Progenitor cell of endocrine pancreas (in vitro differentiated cells): ENCODE data around the gene SLC28A1. TPM values are rescaled to one million over a fixed set of nuclear protein-coding genes. Genes with fewer than 3 reads are reported as not detected.

ENCODE experiments used
- DNase-seq: peaks from one replicate; pipeline ENCODE4 v3.0.0; 2021; ENCODE audit warnings: low spot score; ENCODE audit not compliant: unreplicated experiment
- H3K27ac Mint-ChIP-seq: 2 replicates; pipeline ENCODE4 v1.8.0; 2021; ENCODE audit warnings: mild to moderate bottlenecking, moderate library complexity, mixed read lengths
- H3K27me3 Mint-ChIP-seq: 2 replicates; pipeline ENCODE4 v1.8.0; 2021; ENCODE audit warnings: mixed read lengths
- H3K36me3 Mint-ChIP-seq: 2 replicates; pipeline ENCODE4 v1.8.0; 2022; ENCODE audit warnings: mixed read lengths; ENCODE audit not compliant: insufficient read depth
- H3K4me1 Mint-ChIP-seq: 2 replicates; pipeline ENCODE4 v1.8.0; 2021; ENCODE audit warnings: low read depth, mixed read lengths
- H3K4me3 Mint-ChIP-seq: 2 replicates; pipeline ENCODE4 v1.8.0; 2021; ENCODE audit warnings: low read depth, mild to moderate bottlenecking, moderate library complexity, mixed read lengths
- H3K9me3 Mint-ChIP-seq: 2 replicates; pipeline ENCODE4 v1.8.0; 2021; ENCODE audit warnings: low read depth, mixed read lengths
- total RNA-seq: library from RNA; stranded (reverse); gene quantifications from 2 replicates; pipeline ENCODE4 v1.2.1, GENCODE V29; 2021
- TF ChIP-seq, protein P1 (sequence below): fragments of 200-600 bp; sonication (generic); IDR thresholded peaks from one replicate; pipeline ENCODE4 v1.5.0; 2021; ENCODE audit warnings: antibody characterized with exemption, mild to moderate bottlenecking; ENCODE audit not compliant: unreplicated experiment

SLC28A1 gene
- total RNA-seq, 1 donor from 2014 or later = not detected

DNA sequence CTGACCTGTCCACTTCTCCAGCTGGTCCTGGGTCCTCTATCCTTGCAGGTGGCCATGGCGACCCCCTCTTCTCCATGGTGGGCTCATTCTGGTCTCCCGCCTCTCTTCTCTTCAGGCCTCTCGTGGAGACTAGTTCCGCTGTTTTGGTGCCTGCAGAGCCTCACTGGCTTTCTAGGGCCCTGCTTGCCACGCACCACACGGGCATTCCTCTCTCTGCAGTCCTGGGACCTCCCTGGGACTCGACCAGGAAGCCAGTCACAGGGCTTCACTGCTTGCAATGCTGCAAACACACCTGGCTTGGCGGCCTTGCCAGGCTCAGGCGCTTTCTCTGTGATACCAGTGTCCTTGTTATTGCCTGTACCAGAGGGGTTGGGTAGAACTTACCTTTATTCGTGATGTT is 9.1 kb downstream of the SLC28A1 start:
- Mint-ChIP-seq H3K36me3 (no peaks in the 10 kb centered on the region), H3K27ac (no peak overlapping the region), H3K27me3 (peaks cover 24% of the 10 kb centered on the region), H3K9me3 (no peaks in the 10 kb centered on the region), H3K4me1 (peaks cover 3% of the 10 kb centered on the region), H3K4me3 (no peak overlapping the region)
- DNase-seq = no peak
- TF ChIP-seq, protein P1, sequence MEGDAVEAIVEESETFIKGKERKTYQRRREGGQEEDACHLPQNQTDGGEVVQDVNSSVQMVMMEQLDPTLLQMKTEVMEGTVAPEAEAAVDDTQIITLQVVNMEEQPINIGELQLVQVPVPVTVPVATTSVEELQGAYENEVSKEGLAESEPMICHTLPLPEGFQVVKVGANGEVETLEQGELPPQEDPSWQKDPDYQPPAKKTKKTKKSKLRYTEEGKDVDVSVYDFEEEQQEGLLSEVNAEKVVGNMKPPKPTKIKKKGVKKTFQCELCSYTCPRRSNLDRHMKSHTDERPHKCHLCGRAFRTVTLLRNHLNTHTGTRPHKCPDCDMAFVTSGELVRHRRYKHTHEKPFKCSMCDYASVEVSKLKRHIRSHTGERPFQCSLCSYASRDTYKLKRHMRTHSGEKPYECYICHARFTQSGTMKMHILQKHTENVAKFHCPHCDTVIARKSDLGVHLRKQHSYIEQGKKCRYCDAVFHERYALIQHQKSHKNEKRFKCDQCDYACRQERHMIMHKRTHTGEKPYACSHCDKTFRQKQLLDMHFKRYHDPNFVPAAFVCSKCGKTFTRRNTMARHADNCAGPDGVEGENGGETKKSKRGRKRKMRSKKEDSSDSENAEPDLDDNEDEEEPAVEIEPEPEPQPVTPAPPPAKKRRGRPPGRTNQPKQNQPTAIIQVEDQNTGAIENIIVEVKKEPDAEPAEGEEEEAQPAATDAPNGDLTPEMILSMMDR = no peak

DNA sequence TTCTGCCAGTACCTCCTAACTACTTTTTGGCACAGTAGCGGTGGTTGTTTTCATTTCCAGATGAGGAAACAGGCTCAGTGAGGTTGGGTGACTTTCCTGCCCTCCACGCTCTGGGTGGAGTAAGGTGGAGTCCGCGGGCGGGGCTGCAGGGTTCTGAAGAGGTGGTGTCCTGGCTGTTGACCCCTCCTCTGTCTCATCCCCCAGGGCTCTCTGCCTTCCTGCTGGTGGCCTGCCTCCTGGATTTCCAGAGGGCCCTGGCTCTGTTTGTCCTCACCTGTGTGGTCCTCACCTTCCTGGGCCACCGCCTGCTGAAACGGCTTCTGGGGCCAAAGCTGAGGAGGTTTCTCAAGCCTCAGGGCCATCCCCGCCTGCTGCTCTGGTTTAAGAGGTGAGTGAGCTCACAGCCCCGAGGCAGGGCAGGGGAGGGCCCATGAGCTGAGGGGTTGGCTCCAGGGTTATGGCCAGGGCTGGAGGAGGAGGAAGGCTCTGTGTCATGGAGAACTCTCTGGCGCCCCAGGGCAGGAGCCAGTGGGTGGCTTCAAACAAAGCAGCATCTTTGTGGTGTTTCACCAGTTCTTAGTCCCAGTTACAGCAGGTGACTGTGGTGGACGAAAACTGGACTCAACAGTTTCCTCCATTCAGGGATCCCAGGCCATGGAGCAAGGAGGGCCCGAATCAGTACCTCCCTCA is 10.4 kb downstream of the SLC28A1 start:
- no peaks in the 10 kb centered on the region for H3K36me3 Mint-ChIP-seq
- peaks cover 31% of the 10 kb centered on the region for H3K27me3 Mint-ChIP-seq
- no peak for DNase-seq
- no peaks in the 10 kb centered on the region for H3K9me3 Mint-ChIP-seq
- peaks cover 3% of the 10 kb centered on the region for H3K4me1 Mint-ChIP-seq
- no peak overlapping the region for H3K4me3 Mint-ChIP-seq
- TF ChIP-seq, protein P1 = no peak
- no peak overlapping the region for H3K27ac Mint-ChIP-seq

DNA sequence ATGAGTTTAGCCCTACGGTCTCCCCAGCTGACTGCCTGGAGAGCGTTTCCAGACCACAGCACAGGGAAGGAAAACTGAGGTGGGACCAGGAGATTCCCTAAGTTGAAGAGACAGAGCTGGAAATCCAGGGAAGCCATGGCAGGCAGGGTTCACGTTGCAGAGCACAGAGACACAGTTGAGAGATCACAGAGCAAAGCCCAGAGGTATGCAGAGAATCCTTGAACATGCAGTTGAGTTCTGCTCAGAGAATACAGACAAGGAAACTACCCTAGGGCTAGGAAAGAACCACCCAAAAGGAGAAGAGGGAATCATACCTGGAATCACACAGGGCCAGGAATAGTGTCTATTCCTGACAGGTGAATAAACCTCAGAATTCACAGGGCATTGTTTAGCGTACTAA is 14.3 kb downstream of the SLC28A1 start:
- Mint-ChIP-seq H3K27ac (no peak overlapping the region), H3K27me3 (peaks cover 12% of the 10 kb centered on the region), H3K36me3 (no peaks in the 10 kb centered on the region), H3K4me1 (no peaks in the 10 kb centered on the region), H3K9me3 (no peaks in the 10 kb centered on the region), H3K4me3 (no peak overlapping the region)
- DNase-seq = no peak
- TF ChIP-seq, protein P1 = no peak

DNA sequence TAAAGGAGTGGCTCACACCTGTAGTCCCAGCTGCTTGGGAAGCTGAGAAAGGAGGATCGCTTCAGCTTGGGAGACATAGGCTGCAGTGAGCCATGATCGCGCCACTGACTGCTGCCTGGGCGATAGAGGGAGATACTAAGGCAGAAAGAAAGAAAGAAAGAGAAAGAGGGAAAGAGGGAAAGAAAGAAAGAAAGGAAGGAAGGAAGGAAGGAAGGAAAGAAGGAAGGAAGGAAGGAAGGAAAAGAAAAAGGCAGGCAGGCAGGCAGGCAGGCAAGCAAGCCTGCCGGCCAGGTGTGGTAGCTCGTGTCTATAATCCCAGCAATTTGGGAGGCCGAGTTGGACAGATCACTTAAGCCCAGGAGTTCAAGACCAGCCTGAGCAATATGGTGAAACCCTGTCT is 15.3 kb downstream of the SLC28A1 start:
- TF ChIP-seq, protein P1 = no peak
- H3K9me3 Mint-ChIP-seq = no peaks in the 10 kb centered on the region

DNA sequence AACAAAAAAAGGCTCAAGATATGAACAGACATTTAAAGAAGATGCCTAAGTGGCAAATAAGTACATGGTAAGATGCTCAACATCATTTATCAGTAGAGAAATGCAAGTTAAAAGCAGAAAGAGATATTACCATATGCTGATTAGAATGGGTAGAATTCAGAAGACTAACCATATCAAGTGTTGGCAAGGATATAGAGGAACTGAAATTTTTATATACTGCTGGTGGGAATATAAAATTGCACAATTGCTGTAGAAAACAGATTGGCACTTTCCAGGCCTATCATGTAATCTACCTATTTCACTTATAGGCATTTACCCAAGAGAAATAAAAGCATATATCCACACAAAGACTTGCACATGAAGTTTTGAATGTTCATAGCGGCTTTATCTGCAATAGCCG is 17.1 kb downstream of the SLC28A1 start:
- Mint-ChIP-seq H3K27ac (no peak overlapping the region), H3K9me3 (no peaks in the 10 kb centered on the region), H3K36me3 (no peaks in the 10 kb centered on the region), H3K4me3 (no peak overlapping the region), H3K4me1 (no peaks in the 10 kb centered on the region), H3K27me3 (peaks cover 8% of the 10 kb centered on the region)
- DNase-seq = no peak
- TF ChIP-seq, protein P1 = no peak

More for the DNA sequence above, 15.3 kb downstream of the SLC28A1 start:
- H3K27ac Mint-ChIP-seq = no peak overlapping the region
- no peaks in the 10 kb centered on the region for H3K4me1 Mint-ChIP-seq
- DNase-seq = no peak
- no peak overlapping the region for H3K4me3 Mint-ChIP-seq
- peaks cover 12% of the 10 kb centered on the region for H3K27me3 Mint-ChIP-seq
- H3K36me3 Mint-ChIP-seq = no peaks in the 10 kb centered on the region
